ENCODE measurements around the gene ZNRF3. TPM values are rescaled to one million over a fixed set of nuclear protein-coding genes. Genes with fewer than 3 reads are reported as not detected.

Gene ZNRF3
- total RNA-seq, 6 experiments from 2014 or later: 5.8 to 9.2 (median 6.9) TPM

GRCh38 chr22:28955817-28956216, 72.4 kb downstream of the ZNRF3 start:
- ATAC-seq (no peak), DNase-seq (no peak)
- intact Hi-C loops (cut with DNase I): no loop called here
- H3K4me3 ChIP-seq: no peak overlapping the region
- no peak for TF ChIP-seq POLR2A (IDR thresholded peaks at IDR 0.05)
- TF ChIP-seq, protein P1, sequence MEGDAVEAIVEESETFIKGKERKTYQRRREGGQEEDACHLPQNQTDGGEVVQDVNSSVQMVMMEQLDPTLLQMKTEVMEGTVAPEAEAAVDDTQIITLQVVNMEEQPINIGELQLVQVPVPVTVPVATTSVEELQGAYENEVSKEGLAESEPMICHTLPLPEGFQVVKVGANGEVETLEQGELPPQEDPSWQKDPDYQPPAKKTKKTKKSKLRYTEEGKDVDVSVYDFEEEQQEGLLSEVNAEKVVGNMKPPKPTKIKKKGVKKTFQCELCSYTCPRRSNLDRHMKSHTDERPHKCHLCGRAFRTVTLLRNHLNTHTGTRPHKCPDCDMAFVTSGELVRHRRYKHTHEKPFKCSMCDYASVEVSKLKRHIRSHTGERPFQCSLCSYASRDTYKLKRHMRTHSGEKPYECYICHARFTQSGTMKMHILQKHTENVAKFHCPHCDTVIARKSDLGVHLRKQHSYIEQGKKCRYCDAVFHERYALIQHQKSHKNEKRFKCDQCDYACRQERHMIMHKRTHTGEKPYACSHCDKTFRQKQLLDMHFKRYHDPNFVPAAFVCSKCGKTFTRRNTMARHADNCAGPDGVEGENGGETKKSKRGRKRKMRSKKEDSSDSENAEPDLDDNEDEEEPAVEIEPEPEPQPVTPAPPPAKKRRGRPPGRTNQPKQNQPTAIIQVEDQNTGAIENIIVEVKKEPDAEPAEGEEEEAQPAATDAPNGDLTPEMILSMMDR (IDR thresholded peaks at IDR 0.05): no peak
- no peaks in the 10 kb centered on the region for H3K9me3 ChIP-seq
- peaks cover 0 to 14% (median 2%) of the 10 kb centered on the region in 4 donors for H3K4me1 ChIP-seq
- H3K27me3 ChIP-seq: no peaks in the 10 kb centered on the region
- no peak overlapping the region for H3K27ac ChIP-seq
- no peaks in the 10 kb centered on the region for H3K36me3 ChIP-seq
- 57% methylated on average over 5 of the region's 5 CpGs for WGBS (ENCODE audit: insufficient coverage, low coverage, low lambda C conversion rate, missing lambda C conversion rate)

- Histone ChIP-seq H3K27me3 (no peaks in the 10 kb centered on the region), H3K9me3 (no peaks in the 10 kb centered on the region), H3K27ac (no peak overlapping the region), H3K4me1 (peaks cover 0 to 10% (median 2%) of the 10 kb centered on the region in 4 donors), H3K4me3 (no peak overlapping the region), H3K36me3 (no peaks in the 10 kb centered on the region)
- ATAC-seq: no peak
- 71% methylated on average over 1 of the region's 1 CpG for WGBS (ENCODE audit: insufficient coverage, low coverage, low lambda C conversion rate, missing lambda C conversion rate)
- TF ChIP-seq, protein P1 (IDR thresholded peaks at IDR 0.05): no peak
- TF ChIP-seq POLR2A (IDR thresholded peaks at IDR 0.05): no peak
- intact Hi-C loops (cut with DNase I): no loop called here
- no peak for DNase-seq
These were observed 73.1 kb downstream of the ZNRF3 start for GRCh38 chr22:28956506-28956905.

DNA sequence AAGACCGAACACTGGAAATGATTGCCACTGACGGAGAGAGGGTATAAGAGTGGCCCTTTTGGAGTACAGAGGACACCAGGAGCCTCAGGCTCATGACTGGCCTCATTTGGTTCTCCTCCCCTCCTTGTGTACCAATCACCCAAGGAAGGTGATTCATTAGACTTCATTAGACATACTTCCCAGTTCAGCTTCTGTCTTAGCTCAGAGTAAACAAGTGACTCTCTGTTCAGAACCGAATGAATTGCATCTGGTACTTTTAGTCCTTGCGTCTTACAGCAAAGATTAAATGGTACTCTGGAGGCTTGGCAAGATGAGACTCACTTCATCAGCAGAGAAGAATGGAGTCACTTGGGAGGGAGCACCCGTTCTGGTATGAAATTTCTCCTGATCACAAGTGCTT, 75.2 kb downstream of the ZNRF3 start:
- no peak overlapping the region for H3K27ac ChIP-seq
- H3K27me3 ChIP-seq: no peaks in the 10 kb centered on the region
- H3K4me3 ChIP-seq: no peak overlapping the region
- no peaks in the 10 kb centered on the region for H3K36me3 ChIP-seq
- TF ChIP-seq, protein P1 (IDR thresholded peaks at IDR 0.05): no peak
- no peak for TF ChIP-seq POLR2A (IDR thresholded peaks at IDR 0.05)
- H3K4me1 ChIP-seq: no peaks in the 10 kb centered on the region
- DNase-seq: no peak
- intact Hi-C loops (cut with DNase I): no loop called here
- ATAC-seq: no peak
- WGBS (ENCODE audit: insufficient coverage, low coverage, low lambda C conversion rate, missing lambda C conversion rate): 75% methylated on average over 4 of the region's 5 CpGs
- no peaks in the 10 kb centered on the region for H3K9me3 ChIP-seq

DNA sequence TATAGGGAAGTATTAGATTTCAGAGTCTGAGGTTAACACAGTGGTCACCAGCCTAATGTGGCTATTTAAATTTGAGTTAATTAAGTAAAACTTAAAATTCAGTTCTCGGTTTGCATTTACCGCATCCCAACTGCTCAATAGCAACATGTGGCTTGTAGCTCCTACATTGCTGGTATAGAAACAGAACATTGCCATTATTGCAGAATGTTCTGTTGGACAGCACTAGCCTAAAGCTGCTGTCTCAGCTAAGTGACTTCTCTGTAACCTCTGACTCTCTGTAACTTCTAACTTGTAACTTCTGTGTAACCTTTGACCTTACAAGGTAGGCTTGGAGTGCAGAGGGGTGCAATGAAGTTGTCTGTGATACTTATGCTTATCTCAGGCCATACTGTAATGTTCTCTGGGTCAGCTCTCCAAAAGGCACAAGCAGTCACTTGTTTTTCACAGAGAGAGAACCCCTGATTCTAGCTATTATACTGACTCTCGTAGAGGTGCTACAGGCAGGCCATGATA, 78.7 kb downstream of the ZNRF3 start:
- intact Hi-C loops (cut with DNase I): no loop called here
- TF ChIP-seq POLR2A (IDR thresholded peaks at IDR 0.05): no peak
- TF ChIP-seq, protein P1 (IDR thresholded peaks at IDR 0.05): no peak
- DNase-seq (no peak), ATAC-seq (no peak)
- no peaks in the 10 kb centered on the region for H3K27me3 ChIP-seq
- no peaks in the 10 kb centered on the region for H3K9me3 ChIP-seq
- no peak overlapping the region for H3K27ac ChIP-seq
- no peaks in the 10 kb centered on the region for H3K36me3 ChIP-seq
- H3K4me3 ChIP-seq: no peak overlapping the region
- H3K4me1 ChIP-seq: no peaks in the 10 kb centered on the region
- 94% methylated on average over 3 of the region's 3 CpGs for WGBS (ENCODE audit: insufficient coverage, low coverage, low lambda C conversion rate, missing lambda C conversion rate)

DNA sequence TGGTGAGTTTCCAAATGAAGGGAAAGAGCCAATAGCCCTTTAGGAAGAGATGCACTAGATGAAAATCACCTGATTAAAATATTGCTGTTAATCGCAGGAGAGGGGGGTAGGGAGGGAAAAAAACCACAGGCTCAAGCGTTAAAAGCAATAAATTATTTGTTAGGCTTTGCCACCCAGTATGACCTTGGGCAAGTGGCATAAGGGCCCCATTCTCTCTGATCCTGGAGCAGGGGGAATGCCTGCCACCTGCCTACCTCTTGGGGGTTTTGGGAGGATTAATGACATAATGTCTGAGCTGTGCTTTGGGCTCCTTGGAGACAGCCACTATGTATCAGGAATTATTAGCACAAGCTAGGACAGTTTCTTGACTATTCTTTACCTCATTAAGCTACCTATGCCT, 80.0 kb downstream of the ZNRF3 start:
- H3K4me1 ChIP-seq: peaks cover 0 to under 1% (median 0%) of the 10 kb centered on the region in 4 donors
- no peak for DNase-seq
- intact Hi-C loops (cut with DNase I): no loop called here
- H3K4me3 ChIP-seq: no peak overlapping the region
- 75% methylated on average over 2 of the region's 2 CpGs for WGBS (ENCODE audit: insufficient coverage, low coverage, low lambda C conversion rate, missing lambda C conversion rate)
- TF ChIP-seq POLR2A (IDR thresholded peaks at IDR 0.05): no peak
- TF ChIP-seq, protein P1 (IDR thresholded peaks at IDR 0.05): no peak
- H3K9me3 ChIP-seq: no peaks in the 10 kb centered on the region
- H3K27ac ChIP-seq: no peak overlapping the region
- H3K27me3 ChIP-seq: no peaks in the 10 kb centered on the region
- no peak for ATAC-seq
- H3K36me3 ChIP-seq: no peaks in the 10 kb centered on the region
